Suprapubic skin (tissue), 4 donors: ENCODE measurements around the gene ZNF646. TPM values are rescaled to one million over a fixed set of nuclear protein-coding genes. Genes with fewer than 3 reads are reported as not detected.

ENCODE experiments used
- DNase-seq, 2 donors: peaks; one replicate each; pipeline ENCODE4 v3.0.0-alpha.2; 2019; ENCODE audit warnings: low spot score in 2 of 2
- H3K27ac ChIP-seq: fragments of 200-600 bp; sonication (generic); one replicate; pipeline ENCODE4 v1.5.1; 2019
- H3K27me3 ChIP-seq: fragments of 200-600 bp; sonication (generic); one replicate; pipeline ENCODE4 v1.5.1; 2019
- H3K36me3 ChIP-seq: fragments of 200-600 bp; sonication (generic); one replicate; pipeline ENCODE4 v1.5.1; 2019
- H3K4me1 ChIP-seq: fragments of 200-600 bp; sonication (generic); one replicate; pipeline ENCODE4 v1.5.1; 2019
- H3K4me3 ChIP-seq: fragments of 200-600 bp; sonication (generic); one replicate; pipeline ENCODE4 v1.5.1; 2019; ENCODE audit warnings: mild to moderate bottlenecking
- H3K9me3 ChIP-seq: fragments of 200-600 bp; sonication (generic); one replicate; pipeline ENCODE4 v1.5.1; 2019
- EP300 ChIP-seq: sonication (generic); formaldehyde crosslinking; IDR thresholded peaks from one replicate; pipeline ENCODE4 v1.6.1; 2017; ENCODE audit warnings: antibody characterized with exemption
- POLR2A ChIP-seq, 2 donors: fragments of 450-650 bp; IDR thresholded peaks; one replicate each; pipeline ENCODE4 v1.6.1; 2017; ENCODE audit warnings: antibody characterized with exemption in 2 of 2, mild to moderate bottlenecking in 2 of 2, moderate library complexity in 2 of 2
- POLR2AphosphoS5 ChIP-seq, 3 donors: sonication (generic); formaldehyde crosslinking; IDR thresholded peaks; one replicate each; pipeline ENCODE4 v1.6.1; 2017; ENCODE audit warnings: antibody characterized with exemption in 3 of 3
- WGBS: methylation state at CpG from one replicate; pipeline ENCODE4 v1.1.5; 2018; 5-methylcytosine and 5-hydroxymethylcytosine counted together
- total RNA-seq, 4 donors: library from RNA; depleted of rRNA; stranded (reverse); fragments of >200 nt; gene quantifications; one replicate each; pipeline ENCODE4 v1.1.0, GENCODE V29; 2016
- TF ChIP-seq, protein P1 (sequence below), 2 donors: fragments of 200-600 bp in 1 of 2; fragments of 450-650 bp in 1 of 2; sonication (generic) in 1 of 2; IDR thresholded peaks; one replicate each; pipeline ENCODE4 v1.5.1; 2016 to 2019; ENCODE audit warnings: antibody characterized with exemption in 2 of 2, mild to moderate bottlenecking in 1 of 2, moderate library complexity in 1 of 2

The ZNF646 gene
- total RNA-seq, 4 donors from 2014 or later: 19.2 to 31.7 (median 26.8) TPM

DNA sequence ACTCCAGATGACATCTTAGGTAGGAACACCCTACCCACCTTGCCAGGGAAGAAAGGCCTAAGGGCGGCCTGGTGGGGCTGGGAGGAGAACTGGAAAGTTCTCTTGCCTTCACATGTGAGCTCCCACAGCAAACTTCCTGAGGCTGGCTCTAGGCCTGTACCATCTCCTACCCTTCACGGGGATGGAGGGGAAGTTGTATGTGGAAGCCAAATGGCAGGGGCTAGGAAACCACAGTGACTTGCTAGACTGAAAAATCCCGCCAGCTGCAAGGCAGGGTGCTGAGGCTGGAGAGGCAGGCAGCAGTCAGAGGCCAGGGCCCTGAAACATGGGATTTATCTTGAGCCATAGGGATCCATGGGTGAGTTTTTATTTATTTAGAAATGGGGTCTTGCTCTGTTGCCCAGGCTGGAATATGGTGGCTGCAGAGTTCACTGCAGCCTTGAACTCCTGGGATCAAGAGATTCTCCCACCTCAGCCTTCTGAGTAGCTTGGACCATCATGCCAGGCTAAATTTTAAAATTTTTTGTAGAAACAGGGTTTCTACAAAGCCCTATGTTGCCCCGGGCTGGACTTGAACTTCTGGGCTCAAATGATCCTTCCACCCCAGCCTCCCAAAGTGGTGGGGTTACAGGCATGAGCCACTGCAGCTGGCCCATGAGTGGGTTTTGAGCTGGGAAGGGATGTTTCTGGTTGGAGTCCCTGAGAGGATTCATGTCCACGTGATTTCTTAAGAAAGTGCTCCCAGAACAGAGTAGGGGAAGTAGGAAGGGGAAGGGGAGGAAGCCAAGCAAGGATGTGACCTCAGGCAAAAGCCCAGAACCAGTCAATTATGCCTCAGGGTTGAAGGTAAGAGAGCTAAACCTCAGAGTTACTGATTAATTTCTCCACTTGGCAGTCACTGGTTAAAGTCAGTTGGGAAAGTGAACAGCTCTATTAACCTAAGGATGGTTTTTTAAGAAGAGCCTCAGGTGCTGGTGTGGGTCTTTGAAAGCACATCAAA is 39.2 kb downstream of the ZNF646 start:
- Histone ChIP-seq H3K27me3 (no peaks in the 10 kb centered on the region), H3K27ac (peak overlapping the region; percentile 57), H3K4me1 (peaks cover 74% of the 10 kb centered on the region), H3K9me3 (no peaks in the 10 kb centered on the region), H3K36me3 (peaks cover 34% of the 10 kb centered on the region), H3K4me3 (no peak overlapping the region)
- TF ChIP-seq POLR2AphosphoS5 (IDR thresholded peaks at IDR 0.05) (no peak), EP300 (no peak), POLR2A (IDR thresholded peaks at IDR 0.05) (no peak)
- TF ChIP-seq, protein P1, sequence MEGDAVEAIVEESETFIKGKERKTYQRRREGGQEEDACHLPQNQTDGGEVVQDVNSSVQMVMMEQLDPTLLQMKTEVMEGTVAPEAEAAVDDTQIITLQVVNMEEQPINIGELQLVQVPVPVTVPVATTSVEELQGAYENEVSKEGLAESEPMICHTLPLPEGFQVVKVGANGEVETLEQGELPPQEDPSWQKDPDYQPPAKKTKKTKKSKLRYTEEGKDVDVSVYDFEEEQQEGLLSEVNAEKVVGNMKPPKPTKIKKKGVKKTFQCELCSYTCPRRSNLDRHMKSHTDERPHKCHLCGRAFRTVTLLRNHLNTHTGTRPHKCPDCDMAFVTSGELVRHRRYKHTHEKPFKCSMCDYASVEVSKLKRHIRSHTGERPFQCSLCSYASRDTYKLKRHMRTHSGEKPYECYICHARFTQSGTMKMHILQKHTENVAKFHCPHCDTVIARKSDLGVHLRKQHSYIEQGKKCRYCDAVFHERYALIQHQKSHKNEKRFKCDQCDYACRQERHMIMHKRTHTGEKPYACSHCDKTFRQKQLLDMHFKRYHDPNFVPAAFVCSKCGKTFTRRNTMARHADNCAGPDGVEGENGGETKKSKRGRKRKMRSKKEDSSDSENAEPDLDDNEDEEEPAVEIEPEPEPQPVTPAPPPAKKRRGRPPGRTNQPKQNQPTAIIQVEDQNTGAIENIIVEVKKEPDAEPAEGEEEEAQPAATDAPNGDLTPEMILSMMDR (IDR thresholded peaks at IDR 0.05): no peak
- no peak for DNase-seq
- 48% methylated on average over 5 of the region's 5 CpGs for WGBS

DNA sequence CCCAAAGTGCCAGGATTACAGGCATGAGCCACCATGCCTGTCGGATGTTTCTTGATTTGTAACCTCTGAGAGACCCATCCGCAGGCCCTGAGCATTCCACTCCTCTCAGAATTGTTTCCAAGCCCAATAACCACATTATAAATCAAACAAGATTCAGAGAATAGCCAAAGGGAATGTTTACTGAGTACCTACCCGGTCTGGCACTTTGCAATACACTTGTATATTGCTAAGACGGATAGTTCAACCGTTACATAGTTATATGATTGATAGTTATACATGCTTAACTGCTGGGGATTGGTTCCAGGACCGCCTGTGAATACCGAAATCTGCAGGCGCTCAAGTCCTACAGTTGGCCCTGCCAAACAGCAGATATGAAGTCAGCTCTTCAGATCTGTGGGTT is 40.2 kb downstream of the ZNF646 start:
- Histone ChIP-seq H3K4me3 (no peak overlapping the region), H3K27ac (peak overlapping the region; percentile 57), H3K36me3 (peaks cover 34% of the 10 kb centered on the region), H3K27me3 (no peaks in the 10 kb centered on the region), H3K9me3 (no peaks in the 10 kb centered on the region), H3K4me1 (peaks cover 74% of the 10 kb centered on the region)
- 28% methylated on average over 8 of the region's 8 CpGs for WGBS
- no peak for DNase-seq
- TF ChIP-seq, protein P1 (IDR thresholded peaks at IDR 0.05): no peak
- TF ChIP-seq POLR2AphosphoS5 (IDR thresholded peaks at IDR 0.05): no peak
- TF ChIP-seq POLR2A (IDR thresholded peaks at IDR 0.05): no peak
- no peak for TF ChIP-seq EP300

DNA sequence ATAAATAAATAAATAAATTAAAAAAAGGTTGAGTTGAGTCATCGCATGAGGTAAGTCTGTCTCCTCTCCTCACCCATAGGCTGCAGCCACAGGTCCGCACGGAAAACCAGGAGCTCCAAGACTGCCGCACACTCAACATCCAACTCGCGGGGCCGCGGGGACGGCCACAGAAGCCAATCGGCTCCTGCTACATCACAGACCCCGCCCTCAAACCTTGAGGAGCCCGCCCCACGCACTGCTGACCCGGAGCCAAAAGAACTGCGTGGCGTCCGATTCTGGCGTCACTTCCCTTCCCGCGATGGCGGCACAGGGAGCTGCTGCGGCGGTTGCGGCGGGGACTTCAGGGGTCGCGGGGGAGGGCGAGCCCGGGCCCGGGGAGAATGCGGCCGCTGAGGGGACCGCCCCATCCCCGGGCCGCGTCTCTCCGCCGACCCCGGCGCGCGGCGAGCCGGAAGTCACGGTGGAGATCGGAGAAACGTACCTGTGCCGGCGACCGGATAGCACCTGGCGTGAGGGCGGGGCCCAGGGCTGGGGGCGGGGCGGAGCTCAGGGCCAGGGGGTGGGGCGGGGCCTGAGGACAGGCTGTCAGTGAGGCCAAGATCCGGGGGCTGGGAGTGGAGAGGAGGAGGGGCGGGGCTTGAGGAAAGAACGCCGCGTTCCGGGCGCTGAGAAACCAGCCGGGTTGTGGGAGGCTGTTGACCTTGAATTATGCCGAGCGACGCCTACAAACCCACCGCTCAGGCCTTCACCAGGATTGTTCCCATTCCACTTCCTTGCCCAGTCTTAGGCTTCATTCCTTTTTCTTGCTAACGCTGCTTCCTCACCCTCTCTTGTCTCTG is 43.4 kb downstream of the ZNF646 start, which contains the start of gene KAT8:
TSS of gene KAT8 (plus strand) at position 281 of the 839 bp plus-strand sequence. CDS start at position 299, 18 bp downstream.
- H3K27ac ChIP-seq: peak within 1 kb of the TSS; percentile 99
- TF ChIP-seq EP300 (no peak), POLR2A (IDR thresholded peaks at IDR 0.05) (peak; percentile 24 to 82), POLR2AphosphoS5 (IDR thresholded peaks at IDR 0.05) (peak in 2 of 3 donors; percentile 58 to 72)
- TF ChIP-seq, protein P1 (IDR thresholded peaks at IDR 0.05): no peak
- H3K36me3 ChIP-seq: peaks cover 33% of the 10 kb centered on the region
- peak; percentile 99 for DNase-seq
- no peaks in the 10 kb centered on the region for H3K27me3 ChIP-seq
- peak within 1 kb of the TSS; percentile 77 for H3K4me3 ChIP-seq
- WGBS: under 1% methylated on average over 30 of the region's 68 CpGs
- peaks cover 51% of the 10 kb centered on the region for H3K4me1 ChIP-seq
- H3K9me3 ChIP-seq: no peaks in the 10 kb centered on the region

DNA sequence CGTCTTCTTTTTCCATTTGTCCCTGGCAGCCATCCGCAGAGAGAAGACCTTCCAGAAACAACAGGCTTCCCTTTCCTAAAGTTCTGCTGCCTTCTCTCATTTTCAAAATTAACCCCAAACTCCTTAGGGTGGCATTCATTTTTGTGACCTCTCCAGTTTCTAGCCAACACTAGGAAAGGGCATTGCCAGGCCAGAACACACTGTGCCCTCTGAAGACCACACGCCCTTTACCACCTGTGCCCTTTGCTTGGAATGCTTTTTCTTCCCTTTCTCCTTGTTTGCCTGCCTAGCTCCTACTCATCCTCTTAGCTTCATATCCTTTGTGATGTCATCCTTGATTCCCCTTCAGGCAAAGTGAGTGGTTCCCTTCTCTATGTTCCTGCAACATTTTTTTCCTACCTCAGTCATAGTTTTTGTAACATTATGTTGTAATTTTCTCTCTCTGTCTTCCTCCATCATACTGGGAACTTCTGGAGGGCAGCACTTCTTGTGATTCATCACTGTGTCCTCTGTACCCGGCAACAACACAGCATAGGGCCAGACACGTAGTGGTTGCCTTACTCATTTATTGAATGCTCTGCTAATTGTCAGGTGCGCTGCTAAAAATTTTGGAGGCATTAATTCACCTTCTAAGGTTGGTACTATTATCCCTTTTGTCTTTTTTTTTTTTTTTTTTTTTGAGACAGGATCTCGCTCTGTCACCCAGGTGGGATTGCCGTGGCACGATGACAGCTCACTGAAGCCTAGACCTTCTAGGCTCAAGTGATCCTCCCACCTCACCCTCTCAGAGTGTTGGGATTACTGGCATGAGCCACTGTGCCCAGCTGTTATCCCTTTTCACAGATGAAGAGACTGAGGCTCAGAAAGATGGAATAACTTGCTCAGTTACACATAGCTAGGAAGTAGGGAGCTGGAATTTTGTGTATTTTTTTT is 44.3 kb downstream of the ZNF646 start:
- Histone ChIP-seq H3K4me1 (peaks cover 42% of the 10 kb centered on the region), H3K27me3 (no peaks in the 10 kb centered on the region), H3K4me3 (peak overlapping the region; percentile 77), H3K36me3 (peaks cover 41% of the 10 kb centered on the region), H3K9me3 (no peaks in the 10 kb centered on the region), H3K27ac (peak overlapping the region; percentile 99)
- no peak for DNase-seq
- WGBS: 48% methylated on average over 9 of the region's 9 CpGs
- TF ChIP-seq, protein P1 (IDR thresholded peaks at IDR 0.05): no peak
- no peak for TF ChIP-seq POLR2A (IDR thresholded peaks at IDR 0.05)
- TF ChIP-seq POLR2AphosphoS5 (IDR thresholded peaks at IDR 0.05): peak in 1 of 3 donors; percentile 5
- no peak for TF ChIP-seq EP300
